ENCODE measurements around the gene SERF1A.
"Not testable (repeated sequence)": the region's sequence is repeated elsewhere in the genome, so short reads cannot be mapped to it uniquely, and the experiment has no call there.

The SERF1A gene

DNA sequence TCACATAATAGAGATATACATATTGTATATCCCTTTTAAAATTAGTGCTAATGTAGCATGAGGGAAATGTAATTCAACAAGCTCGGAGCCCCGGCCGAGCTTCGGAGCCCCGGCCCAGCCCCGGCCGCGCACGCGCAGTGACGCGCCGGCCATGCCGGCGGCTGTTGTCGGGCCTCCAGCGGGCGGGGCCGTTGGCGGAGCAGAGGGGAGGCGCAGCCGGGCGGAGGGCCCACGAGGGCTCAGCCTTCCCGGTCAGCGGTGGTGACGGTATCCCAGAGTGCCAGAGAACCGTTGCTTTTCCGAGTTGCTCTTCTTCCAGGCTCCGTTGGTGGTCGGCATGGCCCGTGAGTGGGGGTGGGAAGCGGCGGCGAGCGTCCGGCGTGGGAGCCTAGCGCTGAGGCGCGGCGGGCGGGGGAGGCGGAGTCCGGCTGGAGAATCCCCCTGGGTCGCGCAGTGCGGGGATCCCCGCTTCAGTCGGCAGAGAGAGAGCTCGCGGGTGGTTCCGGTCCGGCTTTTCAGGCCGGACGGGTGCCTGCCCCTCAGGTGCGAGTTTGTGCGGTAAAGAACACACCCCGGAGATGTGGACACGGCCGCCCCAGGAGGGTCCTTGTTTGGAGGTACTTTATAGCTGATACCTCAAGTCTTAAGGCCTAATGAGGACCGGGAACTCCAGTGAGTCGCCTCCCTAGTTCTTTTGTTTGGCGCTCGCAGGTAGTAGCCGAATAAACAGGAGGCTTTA, at the start of gene SERF1A:
Gene SERF1A (plus strand): TSS at position 137 of the 739 bp plus-strand sequence. CDS start 201 bp downstream, at position 338.
- DNase-seq (ENCODE audit: low read depth in 2 of 2): not testable (repeated sequence)

DNA sequence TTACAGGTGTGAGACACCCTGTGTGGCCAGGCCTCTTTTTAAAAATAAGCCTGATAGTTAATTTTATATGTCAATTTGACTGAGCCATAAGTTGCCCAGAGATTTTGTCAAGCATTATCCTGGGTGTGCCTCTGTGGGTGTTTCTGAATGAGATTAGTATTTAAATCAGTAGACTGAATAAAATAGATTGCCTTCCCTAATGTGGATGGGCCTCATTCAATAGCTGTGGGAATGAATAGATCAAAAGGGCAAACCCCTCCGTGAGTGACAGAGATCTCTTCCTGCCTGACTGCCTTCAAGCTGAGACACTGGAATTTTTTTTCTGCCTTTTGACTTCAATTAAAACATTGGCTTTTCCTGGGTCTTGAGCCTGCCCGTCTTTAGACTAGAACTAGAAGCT, 33.7 kb upstream of the SERF1A start:
- not testable (repeated sequence) for DNase-seq (ENCODE audit: low read depth in 2 of 2)

DNA sequence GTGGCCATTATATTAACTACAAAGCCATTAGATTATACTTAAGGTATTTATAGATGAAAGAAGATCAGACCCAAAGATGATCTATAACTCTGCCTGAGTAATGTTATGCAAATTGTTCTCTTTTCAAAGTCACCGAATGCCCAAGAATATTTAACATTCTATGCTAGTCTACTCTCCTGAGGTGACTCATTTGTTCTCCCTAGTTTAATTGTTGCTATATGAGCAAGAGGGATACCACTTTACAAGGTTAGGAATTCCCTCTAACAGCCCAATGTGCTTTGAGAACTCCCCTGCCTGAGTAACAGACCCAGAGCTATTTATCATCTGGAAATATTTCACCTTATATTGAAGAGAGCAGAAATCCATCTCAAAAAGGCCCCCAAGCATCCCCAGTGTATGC, 29.8 kb upstream of the SERF1A start:
- not testable (repeated sequence) for DNase-seq (ENCODE audit: low read depth in 2 of 2)

DNA sequence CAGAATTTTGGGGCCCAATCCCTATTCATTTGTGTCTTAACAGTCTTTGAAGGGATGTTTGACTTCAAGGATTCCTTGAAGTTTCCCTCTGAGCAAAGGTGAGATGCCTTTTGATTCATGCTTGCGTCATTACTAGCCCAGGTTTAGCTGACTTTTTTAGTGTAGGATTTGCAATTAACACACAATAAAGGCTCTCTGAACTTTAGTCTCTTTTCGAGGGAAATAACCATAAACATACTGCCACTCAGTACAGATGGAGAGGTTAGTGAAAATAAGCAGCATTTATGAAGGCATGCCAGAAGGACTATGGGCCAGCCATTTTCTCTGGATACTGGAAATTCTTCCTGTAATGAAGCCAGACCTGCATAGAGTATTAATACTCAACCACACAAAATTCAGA, 4.4 kb upstream of the SERF1A start:
- DNase-seq (ENCODE audit: low read depth in 2 of 2): not testable (repeated sequence)

DNA sequence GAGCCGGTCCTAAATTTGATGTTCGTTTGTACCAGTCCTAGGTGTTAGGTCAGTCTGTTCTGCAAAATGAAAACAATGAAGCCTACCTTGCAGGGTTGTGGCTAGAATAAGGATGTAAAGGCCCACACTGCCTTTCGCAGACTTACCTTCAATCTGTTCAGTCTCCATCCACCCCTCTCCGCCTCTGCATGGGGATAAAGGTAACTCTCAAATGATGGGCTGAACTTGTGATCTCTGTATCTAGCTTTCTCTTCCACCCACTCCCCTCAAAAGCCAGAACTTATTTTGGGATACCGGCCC, 753 bp downstream of the SERF1A start:
- DNase-seq (ENCODE audit: low read depth in 2 of 2): not testable (repeated sequence)

DNA sequence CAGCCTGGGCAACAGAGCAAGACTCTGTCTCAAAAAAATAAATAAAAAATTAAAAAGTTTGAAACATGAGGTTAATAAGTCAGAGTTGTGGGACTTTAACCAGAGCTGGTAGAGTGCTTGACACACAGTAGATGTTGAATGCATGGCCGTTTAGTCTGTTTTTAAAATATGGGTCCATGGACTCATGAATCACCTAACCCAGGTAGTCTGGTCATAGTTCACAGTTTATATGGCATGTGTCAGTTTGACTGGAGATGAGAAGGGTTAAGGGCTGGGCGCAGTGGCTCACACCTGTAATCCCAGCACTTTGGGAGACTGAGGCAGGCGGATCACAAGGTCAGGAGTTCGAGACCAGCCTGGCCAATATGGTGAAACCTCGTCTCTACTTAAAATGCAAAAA, 6.2 kb downstream of the SERF1A start:
- DNase-seq (ENCODE audit: low read depth in 2 of 2): not testable (repeated sequence)

DNA sequence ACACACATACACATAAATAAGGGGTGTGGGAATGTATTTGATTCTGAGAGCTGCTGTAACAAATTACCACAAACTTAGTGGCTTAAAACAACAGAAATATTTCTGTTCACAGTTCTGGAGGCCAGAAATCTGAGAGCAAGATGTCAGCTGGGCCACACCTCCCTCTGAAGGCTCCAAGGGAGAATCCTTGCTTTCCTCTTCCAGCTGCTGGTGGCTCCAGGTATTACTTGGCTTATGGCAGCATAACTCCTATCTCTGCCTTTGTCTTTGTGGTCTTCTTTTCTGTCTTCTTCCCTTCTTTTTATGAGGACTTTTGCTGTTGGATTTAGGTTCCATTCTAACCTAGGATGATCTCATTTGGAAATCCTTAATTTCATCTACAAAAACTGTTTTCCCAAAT, 16.4 kb downstream of the SERF1A start:
- not testable (repeated sequence) for DNase-seq (ENCODE audit: low read depth in 2 of 2)

DNA sequence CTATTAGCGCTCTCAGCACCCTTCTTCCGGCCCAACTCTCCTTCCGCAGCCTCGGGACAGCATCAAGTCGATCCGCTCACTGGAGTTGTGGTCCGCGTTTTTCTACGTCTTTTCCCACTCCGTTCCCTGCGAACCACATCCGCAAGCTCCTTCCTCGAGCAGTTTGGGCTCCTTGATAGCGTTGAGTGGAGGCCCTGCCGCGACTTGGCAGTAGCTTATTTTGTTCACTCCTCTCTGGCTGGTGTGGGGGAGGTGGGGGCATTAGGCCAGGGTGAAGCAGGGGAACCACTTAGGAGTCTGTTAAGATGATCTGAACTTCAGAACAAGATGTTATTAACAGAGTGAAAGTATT, 24.7 kb downstream of the SERF1A start:
- not testable (repeated sequence) for DNase-seq (ENCODE audit: low read depth in 2 of 2)

DNA sequence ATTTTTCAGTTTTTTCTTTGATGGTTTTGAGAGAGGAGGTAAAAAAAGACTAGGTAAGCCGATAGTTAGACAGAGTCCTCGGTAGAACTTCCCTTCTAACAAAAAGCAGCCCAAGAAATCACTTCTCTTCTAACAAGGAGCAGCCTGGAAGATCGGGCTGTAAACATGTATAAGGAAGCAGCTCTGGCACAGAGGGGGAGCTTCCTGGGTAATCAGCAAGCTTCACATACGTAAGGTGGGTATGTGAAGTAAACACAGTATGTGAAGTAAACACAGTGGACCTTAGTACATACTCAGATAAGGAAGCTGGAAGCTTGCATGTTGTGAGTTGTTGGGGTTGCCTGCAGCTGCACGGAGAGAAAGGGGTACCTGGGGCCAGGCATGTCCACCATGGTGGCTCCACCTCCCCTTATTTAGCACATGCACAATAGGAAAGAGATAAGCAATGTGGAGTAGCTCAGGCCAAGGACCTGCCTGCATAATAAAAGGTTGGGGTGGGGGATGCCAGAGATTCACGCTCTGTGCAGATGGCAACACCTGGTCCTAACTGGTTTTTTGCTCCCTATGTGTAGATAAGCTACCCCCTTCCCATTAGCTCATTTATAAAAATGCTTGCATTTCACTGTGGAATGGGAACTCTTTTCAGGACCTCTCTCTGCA, 31.4 kb downstream of the SERF1A start:
- not testable (repeated sequence) for DNase-seq (ENCODE audit: low read depth in 2 of 2)

DNA sequence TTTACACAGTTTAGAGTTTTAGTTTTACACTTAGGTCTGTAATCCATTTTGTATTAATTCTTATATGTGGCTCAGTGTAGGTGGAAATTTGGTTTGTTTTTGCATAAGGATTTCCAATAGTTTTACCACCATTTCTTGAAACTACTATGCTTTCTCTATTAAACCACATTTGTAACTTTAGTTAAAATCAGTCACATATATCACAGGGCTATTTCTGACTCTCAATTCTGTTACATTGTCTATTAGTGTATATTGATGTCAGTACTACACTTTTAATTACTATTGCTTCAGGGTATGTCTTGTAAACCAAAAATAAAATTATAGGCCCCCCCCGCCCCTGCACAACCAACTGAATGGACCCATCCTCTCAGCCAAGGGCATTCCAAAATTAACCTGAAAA, 32.1 kb downstream of the SERF1A start:
- DNase-seq (ENCODE audit: low read depth in 2 of 2): not testable (repeated sequence)

DNA sequence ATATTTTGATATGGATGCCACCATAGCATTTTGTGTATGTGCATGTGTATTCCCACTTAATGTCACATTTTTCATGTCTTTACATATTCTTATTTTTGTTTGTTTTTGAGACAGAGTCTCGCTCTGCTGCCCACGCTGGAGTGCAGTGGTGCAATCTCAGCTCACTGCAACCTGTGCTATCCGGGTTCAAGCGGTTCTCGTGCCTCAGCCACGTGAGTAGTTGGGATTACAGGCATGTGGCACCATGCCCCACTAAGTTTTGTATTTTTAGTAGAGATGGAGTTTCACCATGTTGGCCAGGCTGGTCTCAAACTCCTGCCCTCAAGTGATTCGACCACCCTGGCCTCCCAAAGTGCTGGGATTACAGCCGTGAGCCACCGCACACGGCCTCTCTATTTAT, 52.6 kb downstream of the SERF1A start:
- not testable (repeated sequence) for DNase-seq (ENCODE audit: low read depth in 2 of 2)
